ENCODE results near the gene AUTS2. TPM values are rescaled to one million over a fixed set of nuclear protein-coding genes. Genes with fewer than 3 reads are reported as not detected.

Gene AUTS2
- total RNA-seq, 1 experiment from 2014 or later, result 256 TPM

- Histone ChIP-seq H3K79me1 (ENCODE audit: insufficient read depth, low read depth, low read length, poor library complexity, severe bottlenecking) (no peaks in the 10 kb centered on the region), H4K20me1 (ENCODE audit: control insufficient read depth, insufficient read depth, insufficient read length) (no peaks in the 10 kb centered on the region), H4K91ac (ENCODE audit: insufficient read length, low read depth, low read length) (no peak overlapping the region), H2BK15ac (ENCODE audit: low read depth, low read length) (no peak overlapping the region), H3K4ac (ENCODE audit: low read depth, low read length) (no peak overlapping the region), H3K18ac (ENCODE audit: insufficient read length, low read depth, low read length) (no peak overlapping the region), H3K9ac (ENCODE audit: extremely low read depth, insufficient read length, low read length) (no peak overlapping the region), H3K23ac (ENCODE audit: insufficient read length, low read depth, low read length) (no peak overlapping the region), H3K9me3 (ENCODE audit: control insufficient read depth, low read depth, low read length) (no peaks in the 10 kb centered on the region), H3K79me2 (ENCODE audit: insufficient read depth, low read length) (no peaks in the 10 kb centered on the region), H2AFZ (ENCODE audit: low read length) (no peak overlapping the region), H3K27ac (ENCODE audit: insufficient read length, low read depth, low read length) (no peak overlapping the region), H2AK5ac (ENCODE audit: insufficient read length, low read length) (no peak overlapping the region), H3T11ph (ENCODE audit: low read length) (no peak overlapping the region), H3K27me3 (ENCODE audit: insufficient read depth, low read length) (no peaks in the 10 kb centered on the region), H4K5ac (ENCODE audit: insufficient read length, low read depth, low read length) (no peak overlapping the region), H2BK12ac (ENCODE audit: insufficient read length, low read depth, low read length) (no peak overlapping the region), H3K23me2 (ENCODE audit: insufficient read length, low read depth, low read length, poor library complexity, severe bottlenecking) (no peaks in the 10 kb centered on the region), H4K8ac (replicated peaks; ENCODE audit: insufficient read length, low read depth, low read length) (no peak overlapping the region), H3K4me1 (ENCODE audit: insufficient read depth, low read length) (peaks cover 5% of the 10 kb centered on the region; the same call in 1 of the 2 replicates), H3K56ac (ENCODE audit: insufficient read length, low read depth, low read length) (no peak overlapping the region), H3K14ac (ENCODE audit: insufficient read depth, low read length) (no peak overlapping the region), H2BK120ac (ENCODE audit: low read depth, low read length, poor library complexity, severe bottlenecking) (no peak overlapping the region), H3K4me2 (ENCODE audit: insufficient read depth, insufficient read length, low read length) (no peak overlapping the region), H2BK5ac (ENCODE audit: insufficient read length, low read length) (no peak overlapping the region), H2BK20ac (ENCODE audit: low read depth, low read length, poor library complexity, severe bottlenecking) (no peak overlapping the region)
- WGBS (ENCODE audit: extremely low coverage, insufficient read length, low lambda C conversion rate), result no CpG with 5 or more reads among the region's 4 CpGs
- H3K4me3 Mint-ChIP-seq, result no peak overlapping the region
- H3K9me3 Mint-ChIP-seq, result no peaks in the 10 kb centered on the region
- H3K36me3 Mint-ChIP-seq (ENCODE audit: insufficient read depth in 1 of 3, low read depth in 3 of 3), result no peaks in the 10 kb centered on the region
- no peak for TF ChIP-seq CTCF (conservative IDR thresholded peaks at IDR 0.05)
- DNase-seq, result no peak
- no peak overlapping the region; a peak in 1 of 7 replicates for H3K27ac Mint-ChIP-seq
- H3K27me3 Mint-ChIP-seq (ENCODE audit: low read depth), result no peaks in the 10 kb centered on the region
- peaks cover 16 to 17% of the 10 kb centered on the region in 2 experiments for H3K4me1 Mint-ChIP-seq
Observed at GRCh38 chr7:70044525-70044924, 446.2 kb downstream of the AUTS2 start.

Data from H9 (cell line).